GM12892 (cell line): ENCODE data around the gene PDCD11.

Experiments used
- POLR2A ChIP-seq: IDR thresholded peaks from 2 replicates; pipeline ENCODE4 v1.6.1; 2011; ENCODE audit warnings: low read depth, low read length, control low read depth
- POLR2AphosphoS5 ChIP-seq: IDR thresholded peaks from 2 replicates; pipeline ENCODE4 v1.6.1; 2011; ENCODE audit warnings: low read depth, low read length, control low read depth
- TAF1 ChIP-seq: IDR thresholded peaks from 2 replicates; pipeline ENCODE4 v1.6.1; 2011; ENCODE audit warnings: low read depth, mild to moderate bottlenecking, control low read depth, low read length, borderline replicate concordance

- TF ChIP-seq POLR2A: no peak
- no peak for TF ChIP-seq POLR2AphosphoS5
- no peak for TF ChIP-seq TAF1
Observed at GRCh38 chr10:103423748-103424147, 27.3 kb downstream of the PDCD11 start.
